GM18511 (cell line): Measurements from ENCODE around the gene AKAP17A.
"Not testable (repeated sequence)": the region's sequence is repeated elsewhere in the genome, so short reads cannot be mapped to it uniquely, and the experiment has no call there.

ENCODE experiments used
- ATAC-seq: cut with Tn5 transposase; IDR thresholded peaks from one replicate; pipeline ENCODE4 v1.9.1; 2021; ENCODE audit warnings: mild to moderate bottlenecking, moderate library complexity; ENCODE audit not compliant: unreplicated experiment

The AKAP17A gene

GRCh38 chrX:1601051-1601767 is 9.8 kb downstream of the AKAP17A start:
- no peak for ATAC-seq

- ATAC-seq: no peak
These were observed 10.3 kb downstream of the AKAP17A start for GRCh38 chrX:1601768-1602085.

GRCh38 chrX:1602299-1602698 is 10.9 kb downstream of the AKAP17A start:
- no peak for ATAC-seq

- ATAC-seq: no peak
These were observed 15.1 kb downstream of the AKAP17A start for GRCh38 chrX:1606496-1606895.

GRCh38 chrX:1609311-1609710 is 17.9 kb downstream of the AKAP17A start:
- no peak for ATAC-seq

- no peak for ATAC-seq
These were observed 18.4 kb downstream of the AKAP17A start for GRCh38 chrX:1609762-1610161.

GRCh38 chrX:1610166-1610565 is 18.8 kb downstream of the AKAP17A start:
- no peak for ATAC-seq

GRCh38 chrX:1610736-1611135 is 19.3 kb downstream of the AKAP17A start:
- no peak for ATAC-seq

- ATAC-seq: no peak
These were observed 21.4 kb downstream of the AKAP17A start for GRCh38 chrX:1612641-1613286.

GRCh38 chrX:1614927-1615326 is 23.5 kb downstream of the AKAP17A start, which contains the start of gene ASMT:
TSS of gene ASMT (plus strand) at chrX:1615059. CDS start at chrX:1615200, 141 bp downstream.
- ATAC-seq: no peak

- no peak for ATAC-seq
These were observed 27.3 kb downstream of the AKAP17A start for GRCh38 chrX:1618689-1619088.

GRCh38 chrX:1623691-1624090 is 32.3 kb downstream of the AKAP17A start:
- ATAC-seq: no peak

- ATAC-seq: not testable (repeated sequence)
These were observed 32.9 kb downstream of the AKAP17A start for GRCh38 chrX:1624158-1624860.

GRCh38 chrX:1624861-1625215 is 33.4 kb downstream of the AKAP17A start:
- not testable (repeated sequence) for ATAC-seq

GRCh38 chrX:1629244-1629643 is 37.8 kb downstream of the AKAP17A start:
- no peak for ATAC-seq

GRCh38 chrX:1646009-1646408 is 54.6 kb downstream of the AKAP17A start:
- no peak for ATAC-seq

- no peak for ATAC-seq
These were observed 58.2 kb downstream of the AKAP17A start for GRCh38 chrX:1649621-1650020.
